AG04449 (cell line): ENCODE results near the gene PARVG.

Source experiments
- CTCF ChIA-PET: fragments of 350-600 bp; formaldehyde crosslinking; extraction: SDS; loops from one replicate; lab custom pipeline; 2021; ENCODE audit warnings: antibody characterized with exemption; lab: Yijun Ruan, JAX
- POLR2A ChIA-PET: fragments of 400-600, 350-600 bp; formaldehyde crosslinking; extraction: SDS; loops from one replicate; lab custom pipeline; 2020; ENCODE audit warnings: antibody characterized with exemption, inconsistent platforms; lab: Yijun Ruan, JAX
- DNase-seq: peaks from one replicate; pipeline ENCODE4 v3.0.0-alpha.2; 2010; ENCODE audit warnings: low read depth, low spot score
- H3K4me3 ChIP-seq: 2 replicates; pipeline ENCODE4 v1.5.1; 2011; ENCODE audit warnings: low read depth, mild to moderate bottlenecking, control low read depth, low read length
- TF ChIP-seq, protein P1 (sequence below): IDR thresholded peaks from one replicate; pipeline ENCODE4 v1.5.1; 2011; ENCODE audit warnings: mild to moderate bottlenecking, moderate library complexity, low read length, control low read depth, inconsistent platforms; ENCODE audit not compliant: insufficient read depth; ENCODE audit errors: missing control alignments

The PARVG gene

DNA sequence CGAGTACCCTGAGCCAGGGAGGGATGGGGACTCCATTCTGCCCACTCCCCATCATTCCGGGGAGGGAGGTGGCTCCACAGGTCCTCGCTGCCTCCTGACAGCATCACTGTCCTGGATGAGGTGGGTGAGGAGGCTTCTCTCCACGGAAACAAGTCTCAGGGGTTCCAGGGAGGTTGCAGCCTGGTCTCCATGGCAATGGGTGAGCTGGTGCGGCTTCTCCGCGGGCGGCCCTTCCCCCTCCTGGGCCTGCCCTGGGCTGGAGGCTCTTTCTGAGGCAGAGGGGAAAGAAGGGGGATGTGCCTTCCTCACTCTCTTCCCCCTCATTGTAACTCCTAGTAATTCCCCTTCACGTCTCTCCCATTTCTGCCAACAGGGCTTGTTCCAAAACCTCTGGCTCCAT, 37.1 kb upstream of the PARVG start:
- CTCF ChIA-PET = no interaction called here
- TF ChIP-seq, protein P1, sequence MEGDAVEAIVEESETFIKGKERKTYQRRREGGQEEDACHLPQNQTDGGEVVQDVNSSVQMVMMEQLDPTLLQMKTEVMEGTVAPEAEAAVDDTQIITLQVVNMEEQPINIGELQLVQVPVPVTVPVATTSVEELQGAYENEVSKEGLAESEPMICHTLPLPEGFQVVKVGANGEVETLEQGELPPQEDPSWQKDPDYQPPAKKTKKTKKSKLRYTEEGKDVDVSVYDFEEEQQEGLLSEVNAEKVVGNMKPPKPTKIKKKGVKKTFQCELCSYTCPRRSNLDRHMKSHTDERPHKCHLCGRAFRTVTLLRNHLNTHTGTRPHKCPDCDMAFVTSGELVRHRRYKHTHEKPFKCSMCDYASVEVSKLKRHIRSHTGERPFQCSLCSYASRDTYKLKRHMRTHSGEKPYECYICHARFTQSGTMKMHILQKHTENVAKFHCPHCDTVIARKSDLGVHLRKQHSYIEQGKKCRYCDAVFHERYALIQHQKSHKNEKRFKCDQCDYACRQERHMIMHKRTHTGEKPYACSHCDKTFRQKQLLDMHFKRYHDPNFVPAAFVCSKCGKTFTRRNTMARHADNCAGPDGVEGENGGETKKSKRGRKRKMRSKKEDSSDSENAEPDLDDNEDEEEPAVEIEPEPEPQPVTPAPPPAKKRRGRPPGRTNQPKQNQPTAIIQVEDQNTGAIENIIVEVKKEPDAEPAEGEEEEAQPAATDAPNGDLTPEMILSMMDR = no peak

DNA sequence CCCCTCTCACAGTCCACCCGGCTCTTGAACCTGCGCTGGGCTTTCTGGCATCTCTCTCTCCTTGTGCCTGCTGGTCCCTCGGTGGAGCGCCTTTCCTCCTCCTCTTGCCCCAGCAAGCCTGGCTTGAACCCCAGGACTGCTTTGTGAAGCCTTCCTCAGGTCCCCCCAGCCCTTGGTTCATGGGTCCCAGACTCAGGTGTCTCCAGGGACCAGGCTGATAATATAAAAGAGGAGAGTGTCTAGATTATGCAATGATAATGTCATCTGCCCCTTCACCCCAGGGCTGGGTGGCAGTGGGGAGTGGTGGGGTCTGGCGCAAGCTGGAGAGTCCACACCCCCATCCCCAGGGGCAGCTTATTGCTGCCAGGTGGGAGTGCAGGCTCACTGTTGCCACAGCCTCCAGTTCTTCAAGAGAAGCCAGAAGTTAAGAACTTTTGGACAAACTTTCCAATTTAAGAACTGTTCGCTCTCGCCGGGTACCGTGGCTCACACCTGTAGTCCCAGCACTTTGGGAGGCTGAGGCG, 36.6 kb upstream of the PARVG start:
- POLR2A ChIA-PET = no interaction called here
- H3K4me3 ChIP-seq = no peak overlapping the region
- no peak for DNase-seq
- TF ChIP-seq, protein P1 = no peak
- CTCF ChIA-PET = no interaction called here

More for the DNA sequence above, 37.1 kb upstream of the PARVG start:
- H3K4me3 ChIP-seq = no peak overlapping the region
- DNase-seq = no peak
- POLR2A ChIA-PET = no interaction called here

DNA sequence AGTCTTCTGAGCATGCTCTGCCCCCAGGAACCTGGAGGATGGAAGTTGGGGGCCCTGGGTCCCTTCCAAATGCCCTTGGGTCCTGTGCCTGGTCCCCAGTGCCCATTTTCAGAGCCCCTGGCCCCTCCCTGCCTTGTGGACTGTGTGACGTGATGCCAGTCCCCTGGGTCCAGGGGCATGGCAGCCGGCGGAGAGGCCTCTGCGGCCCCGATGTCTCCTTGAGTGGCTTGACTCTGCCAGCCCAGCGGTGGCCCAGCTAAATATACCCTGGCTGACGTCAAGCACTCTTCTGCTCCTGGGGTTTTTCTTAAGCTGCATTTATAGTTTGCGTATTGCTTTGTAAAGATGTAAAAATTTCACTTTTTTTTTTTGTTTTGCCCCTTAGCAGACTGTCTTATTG, 35.2 kb upstream of the PARVG start:
- ChIA-PET POLR2A (no interaction called here), CTCF (interaction anchor here (0.7 kb wide), 1 partner anchor 9 kb away, joined by 3 read pairs; no protein-coding TSS in a partner anchor)
- no peak for DNase-seq
- TF ChIP-seq, protein P1 = no peak
- no peak overlapping the region for H3K4me3 ChIP-seq

DNA sequence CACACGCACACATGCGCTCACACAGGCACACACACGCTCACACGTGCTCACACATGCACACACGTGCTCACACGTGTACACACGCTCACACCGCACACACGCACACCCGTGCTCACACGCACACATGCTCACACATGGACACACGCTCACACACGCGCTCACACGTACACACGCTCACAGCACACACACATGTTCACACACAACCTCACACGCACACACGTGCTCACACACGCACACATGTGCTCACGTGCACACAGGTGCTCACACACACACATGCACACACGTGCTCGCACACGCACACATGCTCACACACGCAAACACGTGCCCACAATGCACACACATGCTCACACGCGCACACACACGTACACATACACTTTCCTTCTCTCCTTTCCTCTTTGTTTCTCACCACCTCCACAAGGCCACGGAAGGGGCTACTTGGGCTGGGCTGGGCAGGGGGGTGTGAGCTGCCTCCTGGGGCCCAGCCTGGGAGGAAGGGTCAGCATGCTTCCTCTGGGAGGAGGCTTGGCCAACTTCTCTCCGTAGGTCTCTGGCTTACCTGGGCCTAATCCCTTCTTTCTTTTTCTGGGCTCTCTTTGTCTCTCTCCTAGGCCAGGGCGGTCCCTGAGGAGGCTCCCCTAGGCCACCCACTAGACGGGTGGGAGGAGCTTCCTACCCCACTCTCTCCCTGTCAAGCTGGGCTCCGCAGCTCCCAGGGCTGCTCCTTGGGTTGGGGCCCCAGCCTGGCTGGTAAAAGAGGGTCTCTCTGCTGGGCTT, 34.5 kb upstream of the PARVG start:
- TF ChIP-seq, protein P1 = no peak
- POLR2A ChIA-PET = no interaction called here
- H3K4me3 ChIP-seq = no peak overlapping the region
- CTCF ChIA-PET = no interaction called here
- DNase-seq = no peak

DNA sequence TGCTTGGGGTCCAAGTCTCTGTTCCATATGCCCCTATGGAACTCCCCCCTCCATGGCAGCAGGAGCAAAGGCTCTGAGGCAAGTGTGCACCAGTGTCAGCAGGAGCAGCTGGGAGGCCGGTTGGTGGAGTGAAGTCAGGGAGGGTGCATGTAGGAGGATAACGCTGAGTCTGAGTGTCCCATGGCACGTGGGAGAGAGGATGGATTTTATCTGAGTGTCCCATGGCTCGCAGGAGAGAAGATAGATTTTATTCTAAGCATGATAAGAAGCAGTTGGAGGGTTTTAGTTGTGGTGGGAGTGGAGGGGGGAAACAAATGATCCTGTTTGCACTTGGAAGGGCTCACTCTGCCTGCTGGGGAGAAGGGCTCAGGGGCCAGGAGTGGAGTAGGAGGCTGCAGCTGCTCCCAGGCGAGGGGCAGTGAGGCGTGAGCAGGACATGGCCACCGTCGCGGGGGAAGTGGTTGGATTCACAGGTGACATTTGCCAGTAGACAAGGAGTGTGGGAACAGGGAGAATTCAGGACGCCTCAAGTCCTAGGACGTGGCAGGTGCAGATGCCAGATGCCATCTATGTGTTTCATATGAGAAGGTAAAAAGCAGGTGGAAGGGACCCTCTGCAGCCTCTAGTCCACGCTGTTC, 33.6 kb upstream of the PARVG start:
- POLR2A ChIA-PET = interaction anchor here (0.7 kb wide), 1 partner anchor 404 kb away, joined by 3 read pairs; no protein-coding TSS in a partner anchor
- TF ChIP-seq, protein P1 = no peak
- no peak for DNase-seq
- CTCF ChIA-PET = no interaction called here
- no peak overlapping the region for H3K4me3 ChIP-seq
